SU-DHL-6 (cell line): ENCODE data around the gene RAB26.

Source experiments
- H2AFZ ChIP-seq: fragments of 200-600 bp; sonication (generic); 2 replicates; pipeline ENCODE4 v1.6.1; 2014; ENCODE audit warnings: low read depth, mild to moderate bottlenecking, moderate library complexity, mixed read lengths, antibody characterized with exemption, low read length; ENCODE audit not compliant: severe bottlenecking
- H3F3A ChIP-seq: fragments of 200-600 bp; shearing (Covaris generic); 2 replicates; pipeline ENCODE4 v1.6.0; 2016; ENCODE audit warnings: antibody characterized with exemption, mild to moderate bottlenecking; ENCODE audit not compliant: insufficient read depth
- H3K27ac ChIP-seq: fragments of 200-600 bp; sonication (generic); 2 replicates; pipeline ENCODE4 v1.5.1; 2016; ENCODE audit warnings: low read depth, mild to moderate bottlenecking, low read length, moderate library complexity, mixed read lengths
- H3K27me3 ChIP-seq: fragments of 200-600 bp; sonication (generic), shearing (Covaris generic); 2 replicates; pipeline ENCODE4 v1.6.0; 2014; ENCODE audit warnings: mild to moderate bottlenecking, low read length
- H3K36me3 ChIP-seq: fragments of 200-600 bp; sonication (generic); 2 replicates; pipeline ENCODE4 v1.6.1; 2014; ENCODE audit warnings: mild to moderate bottlenecking, low read length, mixed read lengths
- H3K4me2 ChIP-seq: fragments of 300-600, 200-600 bp; shearing (Covaris generic), sonication (generic); 2 replicates; pipeline ENCODE4 v1.6.0; 2014; ENCODE audit warnings: low read length, low read depth, mild to moderate bottlenecking; ENCODE audit not compliant: poor library complexity, severe bottlenecking
- H3K4me3 ChIP-seq: fragments of 200-600 bp; sonication (generic); 2 replicates; pipeline ENCODE4 v1.5.1; 2014; ENCODE audit warnings: antibody characterized with exemption, low read length, mild to moderate bottlenecking, mixed read lengths; ENCODE audit not compliant: insufficient read depth, poor library complexity, severe bottlenecking
- H3K79me2 ChIP-seq: fragments of 200-600 bp; sonication (generic); 2 replicates; pipeline ENCODE4 v1.6.1; 2014; ENCODE audit warnings: mild to moderate bottlenecking, low read length, moderate library complexity; ENCODE audit not compliant: insufficient read depth
- H3K9ac ChIP-seq: fragments of 200-600 bp; sonication (generic); 2 replicates; pipeline ENCODE4 v1.7.0; 2014; ENCODE audit warnings: mild to moderate bottlenecking, low read length
- H3K9me2 ChIP-seq: fragments of 200-600 bp; sonication (generic); replicated peaks from 2 replicates; pipeline ENCODE4 v1.6.1; 2014; ENCODE audit warnings: low read length; ENCODE audit not compliant: insufficient read depth
- H3K9me3 ChIP-seq: fragments of 200-600 bp; sonication (generic); 2 replicates; pipeline ENCODE4 v1.6.1; 2014; ENCODE audit warnings: low read length, mixed read lengths; ENCODE audit not compliant: insufficient read depth
- H4K20me1 ChIP-seq: fragments of 200-600 bp; sonication (generic); 2 replicates; pipeline ENCODE4 v1.6.1; 2014; ENCODE audit warnings: low read depth, mild to moderate bottlenecking, antibody characterized with exemption, low read length, moderate library complexity, mixed read lengths
- EZH2phosphoT487 ChIP-seq: fragments of 200-600 bp; sonication (generic), shearing (Covaris generic); conservative IDR thresholded peaks from 2 replicates; pipeline ENCODE4 v1.6.1; 2018; ENCODE audit warnings: mild to moderate bottlenecking, antibody characterized with exemption, low read length, moderate library complexity, mixed read lengths
- TF ChIP-seq, protein P1 (sequence below): fragments of 200-600 bp; sonication (generic); IDR thresholded peaks from one replicate; pipeline ENCODE4 v1.5.1; 2017; ENCODE audit warnings: antibody characterized with exemption, mild to moderate bottlenecking, low read length, moderate library complexity; ENCODE audit not compliant: insufficient read depth, poor library complexity, severe bottlenecking

Gene RAB26

DNA sequence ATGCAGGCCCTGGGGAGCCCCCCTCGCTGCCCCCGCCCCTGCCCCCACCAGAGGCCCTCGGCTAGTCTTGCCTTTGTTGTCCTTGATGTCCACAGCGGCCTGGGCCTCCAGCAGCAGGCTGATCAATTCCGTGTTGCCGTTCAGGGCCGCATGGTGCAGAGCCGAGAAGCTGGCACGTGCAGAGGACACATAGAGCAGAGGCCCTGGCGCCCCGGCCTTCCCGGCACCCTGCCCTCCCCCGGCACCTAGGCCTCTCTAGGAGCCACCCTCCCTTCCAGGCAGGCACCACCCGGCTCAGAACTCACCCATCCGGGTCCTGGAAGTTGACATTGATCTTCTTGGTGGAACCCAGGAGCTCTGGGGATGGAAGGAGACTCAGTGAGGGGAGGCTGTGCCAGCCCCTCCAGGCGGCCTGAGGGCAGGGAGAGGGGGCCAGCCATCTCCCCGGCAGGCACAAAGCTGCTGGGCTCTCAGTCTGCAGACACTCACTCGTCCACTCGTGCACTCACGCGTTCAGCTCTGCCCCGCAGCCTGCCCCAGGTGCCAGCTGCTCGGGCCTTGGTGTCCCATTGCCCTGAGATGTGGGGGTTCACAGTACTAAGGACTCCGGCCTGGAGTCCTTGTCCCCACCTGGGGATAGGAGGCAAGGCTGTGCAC, 41.7 kb downstream of the RAB26 start:
- Histone ChIP-seq H3K9me3 (no peaks in the 10 kb centered on the region), H3K9me2 (no peaks in the 10 kb centered on the region), H2AFZ (no peak overlapping the region), H3K4me3 (no peak overlapping the region), H3K27ac (no peak overlapping the region), H3K79me2 (no peaks in the 10 kb centered on the region), H3F3A (no peaks in the 10 kb centered on the region), H3K27me3 (no peaks in the 10 kb centered on the region), H3K36me3 (no peaks in the 10 kb centered on the region), H4K20me1 (no peaks in the 10 kb centered on the region), H3K9ac (no peak overlapping the region), H3K4me2 (no peak overlapping the region)
- TF ChIP-seq EZH2phosphoT487, result no peak
- TF ChIP-seq, protein P1, sequence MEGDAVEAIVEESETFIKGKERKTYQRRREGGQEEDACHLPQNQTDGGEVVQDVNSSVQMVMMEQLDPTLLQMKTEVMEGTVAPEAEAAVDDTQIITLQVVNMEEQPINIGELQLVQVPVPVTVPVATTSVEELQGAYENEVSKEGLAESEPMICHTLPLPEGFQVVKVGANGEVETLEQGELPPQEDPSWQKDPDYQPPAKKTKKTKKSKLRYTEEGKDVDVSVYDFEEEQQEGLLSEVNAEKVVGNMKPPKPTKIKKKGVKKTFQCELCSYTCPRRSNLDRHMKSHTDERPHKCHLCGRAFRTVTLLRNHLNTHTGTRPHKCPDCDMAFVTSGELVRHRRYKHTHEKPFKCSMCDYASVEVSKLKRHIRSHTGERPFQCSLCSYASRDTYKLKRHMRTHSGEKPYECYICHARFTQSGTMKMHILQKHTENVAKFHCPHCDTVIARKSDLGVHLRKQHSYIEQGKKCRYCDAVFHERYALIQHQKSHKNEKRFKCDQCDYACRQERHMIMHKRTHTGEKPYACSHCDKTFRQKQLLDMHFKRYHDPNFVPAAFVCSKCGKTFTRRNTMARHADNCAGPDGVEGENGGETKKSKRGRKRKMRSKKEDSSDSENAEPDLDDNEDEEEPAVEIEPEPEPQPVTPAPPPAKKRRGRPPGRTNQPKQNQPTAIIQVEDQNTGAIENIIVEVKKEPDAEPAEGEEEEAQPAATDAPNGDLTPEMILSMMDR, result no peak

DNA sequence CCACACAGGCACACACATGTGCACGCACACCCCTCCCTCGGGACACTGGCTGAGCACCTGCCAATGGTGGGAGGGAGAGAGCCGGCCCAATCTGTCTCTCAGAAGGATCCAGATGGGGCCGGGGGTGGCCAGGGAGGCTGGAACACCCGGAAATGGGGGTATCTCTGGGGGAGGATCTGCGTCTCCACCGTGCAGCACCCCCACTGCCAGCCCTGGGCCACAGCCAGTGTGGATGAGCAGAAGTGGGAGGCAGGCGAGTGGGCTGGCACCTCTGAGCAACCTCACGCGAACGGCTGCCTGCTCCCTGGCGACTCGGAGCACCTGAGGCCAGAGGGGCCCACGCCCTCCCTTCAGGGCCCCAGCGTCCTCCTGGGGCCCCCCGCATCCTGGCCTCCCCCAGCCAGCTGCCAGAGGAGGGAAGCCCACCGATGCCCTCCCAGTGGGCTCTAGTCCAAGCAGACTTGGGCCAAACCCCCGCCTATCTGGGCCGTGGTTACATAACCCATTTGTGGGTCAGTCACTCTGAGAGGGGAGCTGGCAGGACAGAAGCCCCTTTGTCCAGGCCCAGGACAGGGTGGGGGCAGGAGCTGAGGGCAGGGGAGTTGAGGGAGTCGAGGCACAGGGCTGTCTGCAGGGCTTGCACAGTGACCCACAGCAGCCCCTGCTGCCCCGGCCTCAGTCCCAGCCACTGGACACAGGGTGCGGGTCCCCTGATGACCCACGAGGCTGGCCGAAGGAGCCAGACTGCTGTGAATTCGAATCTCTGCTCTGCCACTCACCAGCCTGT, 42.4 kb downstream of the RAB26 start:
- no peaks in the 10 kb centered on the region for H3K9me2 ChIP-seq
- H3K36me3 ChIP-seq, result no peaks in the 10 kb centered on the region
- H3K9ac ChIP-seq, result no peak overlapping the region
- H3F3A ChIP-seq, result no peaks in the 10 kb centered on the region
- H3K27ac ChIP-seq, result no peak overlapping the region
- no peaks in the 10 kb centered on the region for H3K27me3 ChIP-seq
- H2AFZ ChIP-seq, result no peak overlapping the region
- TF ChIP-seq EZH2phosphoT487, result no peak
- TF ChIP-seq, protein P1, result no peak
- no peaks in the 10 kb centered on the region for H3K9me3 ChIP-seq
- H3K79me2 ChIP-seq, result no peaks in the 10 kb centered on the region
- H3K4me2 ChIP-seq, result no peak overlapping the region
- H3K4me3 ChIP-seq, result no peak overlapping the region
- H4K20me1 ChIP-seq, result no peaks in the 10 kb centered on the region

DNA sequence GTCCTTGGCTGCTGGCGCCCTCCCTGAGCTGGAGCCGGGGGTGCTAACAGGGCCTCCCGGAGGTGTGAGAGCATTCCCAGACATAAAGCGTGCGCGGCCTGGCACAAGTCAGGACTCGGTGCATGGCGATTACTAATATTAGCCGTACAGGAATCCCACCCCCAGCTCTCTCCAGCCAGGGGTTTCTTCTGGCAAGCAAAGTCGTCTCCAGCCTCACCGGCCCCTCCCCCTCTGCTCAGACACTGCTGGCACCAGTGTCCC, 43.0 kb downstream of the RAB26 start:
- no peaks in the 10 kb centered on the region for H3K79me2 ChIP-seq
- H3K27me3 ChIP-seq, result no peaks in the 10 kb centered on the region
- no peak overlapping the region for H3K9ac ChIP-seq
- TF ChIP-seq, protein P1, result no peak
- TF ChIP-seq EZH2phosphoT487, result no peak
- no peaks in the 10 kb centered on the region for H3F3A ChIP-seq
- no peak overlapping the region for H3K27ac ChIP-seq
- no peak overlapping the region for H3K4me3 ChIP-seq
- H2AFZ ChIP-seq, result no peak overlapping the region
- no peaks in the 10 kb centered on the region for H3K36me3 ChIP-seq
- H3K4me2 ChIP-seq, result no peak overlapping the region
- no peaks in the 10 kb centered on the region for H4K20me1 ChIP-seq
- no peaks in the 10 kb centered on the region for H3K9me3 ChIP-seq
- H3K9me2 ChIP-seq, result no peaks in the 10 kb centered on the region
